ENCODE results near the gene POP5.

GRCh38 chr12:120529641-120530417 lies 51.4 kb downstream of the POP5 start:
- TF ChIP-seq CTCF (conservative IDR thresholded peaks at IDR 0.05; ENCODE audit: low read depth, low read length) (no peak), EZH2 (IDR thresholded peaks at IDR 0.05; ENCODE audit: borderline replicate concordance, low read depth, low read length, poor library complexity, severe bottlenecking) (no peak)
